Endothelial cell of umbilical vein (primary cell): ENCODE results near the gene KRT78. TPM values are rescaled to one million over a fixed set of nuclear protein-coding genes. Genes with fewer than 3 reads are reported as not detected.

Experiments
- BruUV-seq: library from RNA; stranded (reverse); fragments of 400-500 nt; replicated peaks from 2 replicates; lab custom pipeline; 2021; lab: Mats Ljungman, UMichigan
- CTCF ChIA-PET: fragments of 300-600, 350-600 bp; sonication (Branson Sonifier 250); formaldehyde crosslinking; loops from one replicate; lab custom pipeline; 2021; ENCODE audit warnings: antibody characterized with exemption, inconsistent platforms; lab: Charles Lee
- POLR2A ChIA-PET: fragments of 300-600, 350-600 bp; sonication (Branson Sonifier 250); formaldehyde crosslinking; loops from one replicate; lab custom pipeline; 2021; ENCODE audit warnings: antibody characterized with exemption, inconsistent platforms; lab: Charles Lee
- DNase-seq: peaks from one replicate; pipeline ENCODE4 v3.0.0-alpha.2; 2011; ENCODE audit warnings: low read depth, low spot score
- FAIRE-seq: peaks from 2 replicates; lab custom pipeline; 2011; peaks lifted over from hg19 to GRCh38; lab: Jason Lieb, UNC
- H2AFZ ChIP-seq: 2 replicates; pipeline ENCODE4 v1.6.0; 2012; ENCODE audit warnings: low read depth, low read length, control low read depth, inconsistent platforms
- H3K27ac ChIP-seq: 2 replicates; pipeline ENCODE4 v1.5.1; 2011; ENCODE audit warnings: low read depth, mild to moderate bottlenecking, control low read depth, low read length, moderate library complexity; ENCODE audit not compliant: insufficient read depth
- H3K27me3 ChIP-seq, 2 experiments: 2 replicates each; pipeline versions ENCODE4 v1.6.0 to v1.6.1; 2011; ENCODE audit warnings: low read length in 2 of 2, mixed read lengths in 1 of 2; ENCODE audit not compliant: control insufficient read depth in 2 of 2, insufficient read depth in 2 of 2
- H3K36me3 ChIP-seq, 2 experiments: 2 replicates in 1 of 2; 3 replicates in 1 of 2; pipeline ENCODE4 v1.5.1; 2011; ENCODE audit warnings: low read length in 2 of 2, mild to moderate bottlenecking in 1 of 2, moderate library complexity in 1 of 2; ENCODE audit not compliant: control insufficient read depth in 2 of 2, insufficient read depth in 2 of 2; ENCODE audit errors: extremely low read depth in 1 of 2
- H3K4me1 ChIP-seq: 3 replicates; pipeline ENCODE4 v1.5.1; 2011; ENCODE audit warnings: mild to moderate bottlenecking, low read length; ENCODE audit not compliant: control insufficient read depth, insufficient read depth; ENCODE audit errors: extremely low read depth
- H3K4me2 ChIP-seq: 2 replicates; pipeline ENCODE4 v1.6.1; 2011; ENCODE audit warnings: low read length, control low read depth, mixed read lengths; ENCODE audit not compliant: insufficient read depth
- H3K4me3 ChIP-seq, 3 experiments: fragments of 200-600 bp in 1 of 3; sonication (generic), shearing (Covaris generic) in 1 of 3; replicated peaks in 1 of 3; 2 replicates each; pipeline ENCODE4 v1.5.1; 2011 to 2016; ENCODE audit warnings: control low read depth in 3 of 3, low read length in 3 of 3, mild to moderate bottlenecking in 2 of 3, inconsistent platforms in 1 of 3, low read depth in 1 of 3, moderate library complexity in 1 of 3; ENCODE audit not compliant: insufficient read depth in 1 of 3
- H3K79me2 ChIP-seq: 2 replicates; pipeline ENCODE4 v1.6.0; 2012; ENCODE audit warnings: low read length, inconsistent platforms; ENCODE audit not compliant: control insufficient read depth, insufficient read depth
- H3K9ac ChIP-seq: replicated peaks from 2 replicates; pipeline ENCODE3; 2011; ENCODE audit warnings: low read length, control low read depth; ENCODE audit not compliant: insufficient read depth; ENCODE audit errors: extremely low read depth
- H3K9me1 ChIP-seq: replicated peaks from 3 replicates; pipeline ENCODE4 v1.6.0; 2011; ENCODE audit warnings: mild to moderate bottlenecking, low read length; ENCODE audit not compliant: control insufficient read depth, insufficient read depth; ENCODE audit errors: extremely low read depth
- H3K9me3 ChIP-seq: replicated peaks from 2 replicates; pipeline ENCODE4 v1.5.1; 2012; ENCODE audit warnings: low read length, inconsistent platforms; ENCODE audit not compliant: control insufficient read depth, insufficient read depth
- H4K20me1 ChIP-seq: replicated peaks from 2 replicates; pipeline ENCODE3; 2011; ENCODE audit warnings: mild to moderate bottlenecking, low read length; ENCODE audit not compliant: control insufficient read depth, insufficient read depth; ENCODE audit errors: extremely low read depth
- CTCF ChIP-seq, 2 donors: IDR thresholded peaks; 1 replicate in 1 of 2; 2 replicates in 1 of 2; pipeline ENCODE4 v1.5.1; 2011; ENCODE audit warnings: low read length in 2 of 2, mild to moderate bottlenecking in 2 of 2, moderate library complexity in 2 of 2, control low read depth in 1 of 2, inconsistent platforms in 1 of 2, low read depth in 1 of 2; ENCODE audit not compliant: insufficient read depth in 1 of 2; ENCODE audit errors: extremely low read depth in 1 of 2
- EZH2 ChIP-seq: IDR thresholded peaks from 2 replicates; pipeline ENCODE4 v1.6.1; 2012; ENCODE audit warnings: borderline replicate concordance, low read depth, mild to moderate bottlenecking, moderate library complexity, low read length, inconsistent platforms; ENCODE audit not compliant: severe bottlenecking
- GATA2 ChIP-seq: IDR thresholded peaks from 2 replicates; pipeline ENCODE4 v1.7.0; 2011; ENCODE audit warnings: low read depth, mild to moderate bottlenecking, moderate library complexity, mixed read lengths, low read length; ENCODE audit not compliant: insufficient read length, insufficient read depth
- JUN ChIP-seq: IDR thresholded peaks from 2 replicates; pipeline ENCODE4 v1.6.1; 2011; ENCODE audit warnings: borderline replicate concordance, low read depth; ENCODE audit not compliant: insufficient read length, insufficient read depth
- MYC ChIP-seq: IDR thresholded peaks from one replicate; pipeline ENCODE4 v1.6.1; 2011; ENCODE audit warnings: mild to moderate bottlenecking, low read depth, low read length
- POLR2A ChIP-seq: IDR thresholded peaks from 2 replicates; pipeline ENCODE4 v1.6.1; 2012; ENCODE audit warnings: low read depth, mild to moderate bottlenecking, control low read depth, low read length
- POLR2AphosphoS5 ChIP-seq: IDR thresholded peaks from 2 replicates; pipeline ENCODE4 v1.6.1; 2012; ENCODE audit warnings: low read depth, mild to moderate bottlenecking, control low read depth, low read length, moderate library complexity; ENCODE audit not compliant: insufficient read depth
- dilution Hi-C: fragments of 300-500 bp; cut with MboI; formaldehyde crosslinking; loops from one replicate; pipeline ENCODE4 v1.15.0; 2019; ENCODE audit warnings: low sequenced_read_pairs; ENCODE audit not compliant: extremely low pct_ligation_motif_present
- intact Hi-C: fragments of 100-400 bp; cut with micrococcal nuclease; formaldehyde crosslinking; loops from one replicate; pipeline ENCODE4 v1.10.0; 2022
- polyA plus RNA-seq, 4 experiments: library from polyadenylated mRNA; depleted of rRNA in 3 of 4; stranded (reverse) in 3 of 4; unstranded in 1 of 4; fragments of >200 nt; gene quantifications; 2 replicates each; pipeline versions ENCODE4 v1.2.1 to v1.2.3, GENCODE V29; 2011 to 2012; ENCODE audit warnings: missing spikeins in 1 of 4
- total RNA-seq: library from RNA; stranded (reverse); gene quantifications from 2 replicates; pipeline ENCODE4 v1.2.3, GENCODE V29; 2021

Gene KRT78
- total and polyA plus RNA-seq, 2 donors (not counting 3 experiments of a cell fraction or from before 2014, with no cell fraction given): not detected

- BruUV-seq: no TSS peak
These were observed 54.1 kb downstream of the KRT78 start for GRCh38 chr12:52794479-52795331.

GRCh38 chr12:52792185-52793029 is 56.4 kb downstream of the KRT78 start:
- H3K27me3 ChIP-seq: peaks cover 12 to 17% of the 10 kb centered on the region in 2 experiments
- ChIA-PET CTCF (no interaction called here), POLR2A (no interaction called here)
- no peaks in the 10 kb centered on the region for H4K20me1 ChIP-seq
- H3K9me3 ChIP-seq: no peaks in the 10 kb centered on the region
- no peak overlapping the region for H3K27ac ChIP-seq
- H3K9me1 ChIP-seq: no peaks in the 10 kb centered on the region
- no peaks in the 10 kb centered on the region for H3K4me1 ChIP-seq
- no peak for DNase-seq
- no peak overlapping the region for H3K4me2 ChIP-seq
- H3K36me3 ChIP-seq: no peaks in the 10 kb centered on the region
- no peak overlapping the region for H3K4me3 ChIP-seq
- no peak overlapping the region for H2AFZ ChIP-seq
- no peak for FAIRE-seq
- intact Hi-C loops: no loop called here
- H3K9ac ChIP-seq: no peak overlapping the region
- dilution Hi-C loops: no loop called here
- BruUV-seq: no TSS peak
- no peak for TF ChIP-seq EZH2
- no peak for TF ChIP-seq POLR2A
- TF ChIP-seq JUN: no peak
- TF ChIP-seq GATA2: no peak
- TF ChIP-seq MYC: no peak
- TF ChIP-seq CTCF (IDR thresholded peaks at IDR 0.05; ENCODE audit: extremely low read depth in 1 of 2, insufficient read depth in 1 of 2, low read depth in 1 of 2, low read length in 2 of 2): no peak
- no peak for TF ChIP-seq POLR2AphosphoS5
- H3K79me2 ChIP-seq: no peaks in the 10 kb centered on the region

More at GRCh38 chr12:52794479-52795331, 54.1 kb downstream of the KRT78 start:
- H3K9me1 ChIP-seq: no peaks in the 10 kb centered on the region
- TF ChIP-seq GATA2: no peak
- H3K9ac ChIP-seq: no peak overlapping the region
- dilution Hi-C loops: no loop called here
- H3K27me3 ChIP-seq: peaks cover 12 to 13% of the 10 kb centered on the region in 2 experiments
- intact Hi-C loops: no loop called here
- DNase-seq (no peak), FAIRE-seq (no peak)
- ChIA-PET CTCF (interaction anchor here (1.1 kb wide), 1 partner anchor 71 kb away, joined by 3 read pairs; no protein-coding TSS in a partner anchor), POLR2A (no interaction called here)
- H3K9me3 ChIP-seq: no peaks in the 10 kb centered on the region
- no peak overlapping the region for H3K4me3 ChIP-seq
- H3K4me1 ChIP-seq: no peaks in the 10 kb centered on the region
- no peaks in the 10 kb centered on the region for H3K36me3 ChIP-seq
- H3K79me2 ChIP-seq: no peaks in the 10 kb centered on the region
- no peak overlapping the region for H3K27ac ChIP-seq
- no peaks in the 10 kb centered on the region for H4K20me1 ChIP-seq
- no peak overlapping the region for H3K4me2 ChIP-seq
- H2AFZ ChIP-seq: no peak overlapping the region
